Spleen (tissue), 11 donors: Measurements from ENCODE around the gene NUDT14. TPM values are rescaled to one million over a fixed set of nuclear protein-coding genes. Genes with fewer than 3 reads are reported as not detected.

Source experiments
- DNase-seq: peaks from one replicate; pipeline ENCODE4 v3.0.0-alpha.2; 2020
- H3K27ac ChIP-seq, 8 donors: fragments of 200-600 bp; sonication (generic) in 7 of 8; 1 replicate in 4 of 8; 2 replicates in 4 of 8; pipeline versions ENCODE4 v1.5.0 to v1.8.0; 2016 to 2021; ENCODE audit warnings: inconsistent platforms in 4 of 8, mild to moderate bottlenecking in 4 of 8, moderate library complexity in 1 of 8
- H3K27me3 ChIP-seq, 7 donors: fragments of 200-600 bp; sonication (generic) in 6 of 7; replicated peaks in 1 of 7; 1 replicate in 4 of 7; 2 replicates in 3 of 7; pipeline versions ENCODE4 v1.5.0 to v1.8.0; 2016 to 2021; ENCODE audit warnings: inconsistent platforms in 3 of 7, mild to moderate bottlenecking in 1 of 7
- H3K36me3 ChIP-seq, 6 donors: fragments of 200-600 bp; sonication (generic) in 5 of 6; 1 replicate in 4 of 6; 2 replicates in 2 of 6; pipeline versions ENCODE4 v1.5.0 to v1.8.0; 2016 to 2021; ENCODE audit warnings: inconsistent platforms in 2 of 6
- H3K4me1 ChIP-seq, 6 donors: fragments of 200-600 bp; sonication (generic) in 5 of 6; 1 replicate in 3 of 6; 2 replicates in 3 of 6; pipeline versions ENCODE4 v1.5.0 to v1.8.0; 2016 to 2021; ENCODE audit warnings: inconsistent platforms in 3 of 6
- H3K4me3 ChIP-seq, 8 donors: fragments of 200-600 bp; sonication (generic) in 7 of 8; 1 replicate in 4 of 8; 2 replicates in 4 of 8; pipeline versions ENCODE4 v1.5.0 to v1.8.0; 2016 to 2021; ENCODE audit warnings: inconsistent platforms in 4 of 8, mild to moderate bottlenecking in 4 of 8, moderate library complexity in 2 of 8
- H3K9me3 ChIP-seq, 8 donors: fragments of 200-600 bp; sonication (generic) in 7 of 8; 1 replicate in 4 of 8; 2 replicates in 4 of 8; pipeline versions ENCODE4 v1.5.0 to v1.8.0; 2016 to 2021; ENCODE audit warnings: inconsistent platforms in 4 of 8
- POLR2A ChIP-seq, 3 donors: fragments of 450-650 bp; IDR thresholded peaks; one replicate each; pipeline ENCODE4 v1.5.1; 2017; ENCODE audit warnings: antibody characterized with exemption in 3 of 3, mild to moderate bottlenecking in 1 of 3
- POLR2AphosphoS5 ChIP-seq, 3 donors: sonication (generic); formaldehyde crosslinking; IDR thresholded peaks; one replicate each; pipeline ENCODE4 v1.5.1; 2017; ENCODE audit warnings: antibody characterized with exemption in 3 of 3
- WGBS, 5 donors: extraction: QIAGEN DNeasy Blood & Tissue Kit in 3 of 5; methylation state at CpG; one replicate each; pipeline versions ENCODE4 v1.1.5 to v1.1.7; 2013 to 2018; 5-methylcytosine and 5-hydroxymethylcytosine counted together
- intact Hi-C: fragments of 100-400 bp; cut with DNase I; formaldehyde crosslinking; loops from one replicate; pipeline ENCODE4 v1.15.0; 2023; ENCODE audit warnings: low total_unique reads
- polyA plus RNA-seq, 3 donors: library from polyadenylated mRNA; stranded (reverse); fragments of 200-250 nt; gene quantifications; one replicate each; pipeline ENCODE4 v1.2.1, GENCODE V29; 2013
- total RNA-seq, 7 donors: library from RNA; depleted of rRNA in 3 of 7; stranded (reverse); fragments of >200 nt in 3 of 7; fragmentation: NEBNext Ultra II Directional in 4 of 7; extraction: Animal tissue kit (Norgen Biotek cat#: 25700) in 4 of 7; gene quantifications; one replicate each; pipeline versions ENCODE4 v1.1.0 to v1.2.1, GENCODE V29; 2016 to 2021
- TF ChIP-seq, protein P1 (sequence below), 11 experiments: fragments of 200-600 bp in 7 of 11; fragments of 450-650 bp in 4 of 11; sonication (generic) in 4 of 11; IDR thresholded peaks in 8 of 11; conservative IDR thresholded peaks in 3 of 11; 1 replicate in 7 of 11; 2 replicates in 4 of 11; pipeline versions ENCODE4 v1.4.0 to v1.8.0; 2016 to 2021; ENCODE audit warnings: antibody characterized with exemption in 11 of 11, inconsistent platforms in 4 of 11, mild to moderate bottlenecking in 1 of 11
- donor health status: healthy with polysubstance abuse.
- donor health status: DM: no; HTN: no; CAD: no; lungs with moderate emphysema.
- donor health status: DM: no; HTN: no; CAD: no.
- donor health status: Bipolar disorder and iron deficiency.
- donor health status: healthy.
- donor health status: DM: no; HTN: no; CAD: no.
- donor health status: DM: yes; HTN: yes; CAD: no.

Gene NUDT14
- total and polyA plus RNA-seq, 10 donors = 10.1 to 31.1 (median 21.5) TPM

DNA sequence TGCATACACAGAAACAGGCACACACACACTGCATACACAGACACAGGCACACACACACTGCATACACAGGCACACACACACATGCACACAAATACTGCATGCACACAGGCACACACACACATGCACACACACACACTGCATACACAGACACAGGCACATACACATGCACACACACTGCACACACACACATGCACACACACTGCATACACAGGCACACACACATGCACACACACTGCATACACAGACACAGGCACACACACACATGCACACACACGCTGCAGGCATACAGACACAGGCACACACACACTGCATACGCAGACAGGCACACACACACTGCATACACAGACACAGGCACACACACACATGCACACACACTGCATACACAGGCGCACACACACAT is 34.5 kb upstream of the NUDT14 start:
- H3K9me3 ChIP-seq = no peaks in the 10 kb centered on the region
- TF ChIP-seq POLR2A (IDR thresholded peaks at IDR 0.05) (no peak), POLR2AphosphoS5 (IDR thresholded peaks at IDR 0.05) (no peak)
- TF ChIP-seq, protein P1, sequence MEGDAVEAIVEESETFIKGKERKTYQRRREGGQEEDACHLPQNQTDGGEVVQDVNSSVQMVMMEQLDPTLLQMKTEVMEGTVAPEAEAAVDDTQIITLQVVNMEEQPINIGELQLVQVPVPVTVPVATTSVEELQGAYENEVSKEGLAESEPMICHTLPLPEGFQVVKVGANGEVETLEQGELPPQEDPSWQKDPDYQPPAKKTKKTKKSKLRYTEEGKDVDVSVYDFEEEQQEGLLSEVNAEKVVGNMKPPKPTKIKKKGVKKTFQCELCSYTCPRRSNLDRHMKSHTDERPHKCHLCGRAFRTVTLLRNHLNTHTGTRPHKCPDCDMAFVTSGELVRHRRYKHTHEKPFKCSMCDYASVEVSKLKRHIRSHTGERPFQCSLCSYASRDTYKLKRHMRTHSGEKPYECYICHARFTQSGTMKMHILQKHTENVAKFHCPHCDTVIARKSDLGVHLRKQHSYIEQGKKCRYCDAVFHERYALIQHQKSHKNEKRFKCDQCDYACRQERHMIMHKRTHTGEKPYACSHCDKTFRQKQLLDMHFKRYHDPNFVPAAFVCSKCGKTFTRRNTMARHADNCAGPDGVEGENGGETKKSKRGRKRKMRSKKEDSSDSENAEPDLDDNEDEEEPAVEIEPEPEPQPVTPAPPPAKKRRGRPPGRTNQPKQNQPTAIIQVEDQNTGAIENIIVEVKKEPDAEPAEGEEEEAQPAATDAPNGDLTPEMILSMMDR (IDR thresholded peaks at IDR 0.05 in 8 of 11, conservative IDR thresholded peaks at IDR 0.05 in 3 of 11) = no peak
- peaks cover 0 to 74% (median 33%) of the 10 kb centered on the region in 6 donors for H3K4me1 ChIP-seq
- no peak for DNase-seq
- WGBS, 5 donors = 79 to 100% (median 96%) methylated on average over 3 of the region's 3 CpGs
- H3K27ac ChIP-seq = no peak overlapping the region
- intact Hi-C loops = no loop called here
- no peaks in the 10 kb centered on the region for H3K27me3 ChIP-seq
- H3K4me3 ChIP-seq = no peak overlapping the region
- peaks cover 0 to 88% (median 55%) of the 10 kb centered on the region in 6 donors for H3K36me3 ChIP-seq

DNA sequence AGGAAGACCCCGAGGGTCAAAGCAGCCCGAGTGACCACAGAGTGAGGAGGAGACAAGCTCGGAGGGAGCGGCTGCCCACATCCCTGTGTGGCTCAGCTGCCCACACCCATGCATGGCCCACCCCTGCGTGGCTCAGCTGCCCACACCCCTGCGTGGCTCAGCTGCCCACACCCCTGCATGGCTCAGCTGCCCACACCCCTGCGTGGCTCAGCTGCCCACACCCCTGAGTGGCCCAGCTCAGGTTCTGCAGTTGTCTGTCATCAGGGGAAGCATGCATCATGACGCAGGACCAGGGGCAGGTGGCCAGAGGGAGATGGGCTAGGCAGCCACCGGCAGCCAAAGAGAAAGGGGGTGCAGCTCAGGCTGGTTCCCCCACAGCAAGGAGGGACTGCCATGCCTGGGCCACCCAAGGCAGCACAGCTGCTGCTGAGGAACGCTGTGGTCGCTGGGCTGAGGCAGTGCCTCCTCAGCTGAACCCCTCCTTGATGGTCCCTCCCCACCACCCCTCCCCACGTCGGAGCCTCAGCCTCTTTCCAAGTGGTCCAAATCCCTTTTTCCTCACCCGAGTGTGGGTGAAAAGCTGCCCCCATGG is 33.3 kb upstream of the NUDT14 start:
- 87 to 99% (median 93%) methylated on average over 9 to 14 of the region's 14 CpGs for WGBS, 5 donors
- Histone ChIP-seq H3K27ac (no peak overlapping the region), H3K36me3 (peaks cover 0 to 88% (median 55%) of the 10 kb centered on the region in 6 donors), H3K27me3 (no peaks in the 10 kb centered on the region), H3K4me3 (no peak overlapping the region), H3K9me3 (no peaks in the 10 kb centered on the region), H3K4me1 (peaks cover 0 to 66% (median 29%) of the 10 kb centered on the region in 6 donors)
- intact Hi-C loops = no loop called here
- TF ChIP-seq, protein P1 (IDR thresholded peaks at IDR 0.05 in 8 of 11, conservative IDR thresholded peaks at IDR 0.05 in 3 of 11) = no peak
- no peak for TF ChIP-seq POLR2A (IDR thresholded peaks at IDR 0.05)
- no peak for TF ChIP-seq POLR2AphosphoS5 (IDR thresholded peaks at IDR 0.05)
- DNase-seq = no peak

DNA sequence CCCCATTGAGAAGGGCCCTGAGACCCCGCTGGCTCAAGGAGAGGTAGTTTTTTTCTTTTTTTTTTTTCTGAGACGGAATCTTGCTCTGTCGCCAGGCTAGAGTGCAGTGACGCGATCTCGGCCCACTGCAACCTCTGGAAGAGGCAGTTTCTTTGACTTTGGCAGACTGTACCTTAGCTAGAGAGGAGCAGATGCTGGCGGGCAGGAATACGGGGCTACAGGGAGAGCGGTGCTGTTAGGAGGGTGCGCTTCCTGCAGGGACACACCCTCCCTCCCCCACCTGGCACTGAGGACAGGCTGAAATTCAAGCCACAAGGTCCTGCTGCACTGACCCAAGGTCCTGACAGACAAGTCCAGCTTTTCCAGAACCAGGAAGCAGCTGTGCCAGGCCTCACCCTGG is 32.2 kb upstream of the NUDT14 start:
- peak overlapping the region in 1 of 8 donors; percentile 15 for H3K27ac ChIP-seq
- 75 to 97% (median 84%) methylated on average over 10 of the region's 10 CpGs for WGBS, 5 donors
- H3K36me3 ChIP-seq = peaks cover 0 to 86% (median 52%) of the 10 kb centered on the region in 6 donors
- no peaks in the 10 kb centered on the region for H3K27me3 ChIP-seq
- H3K9me3 ChIP-seq = no peaks in the 10 kb centered on the region
- H3K4me3 ChIP-seq = no peak overlapping the region
- intact Hi-C loops = no loop called here
- DNase-seq = no peak
- H3K4me1 ChIP-seq = peaks cover 0 to 55% (median 24%) of the 10 kb centered on the region in 6 donors
- TF ChIP-seq POLR2AphosphoS5 (IDR thresholded peaks at IDR 0.05) = peak in 2 of 3 donors; percentile 23 to 64
- no peak for TF ChIP-seq POLR2A (IDR thresholded peaks at IDR 0.05)

DNA sequence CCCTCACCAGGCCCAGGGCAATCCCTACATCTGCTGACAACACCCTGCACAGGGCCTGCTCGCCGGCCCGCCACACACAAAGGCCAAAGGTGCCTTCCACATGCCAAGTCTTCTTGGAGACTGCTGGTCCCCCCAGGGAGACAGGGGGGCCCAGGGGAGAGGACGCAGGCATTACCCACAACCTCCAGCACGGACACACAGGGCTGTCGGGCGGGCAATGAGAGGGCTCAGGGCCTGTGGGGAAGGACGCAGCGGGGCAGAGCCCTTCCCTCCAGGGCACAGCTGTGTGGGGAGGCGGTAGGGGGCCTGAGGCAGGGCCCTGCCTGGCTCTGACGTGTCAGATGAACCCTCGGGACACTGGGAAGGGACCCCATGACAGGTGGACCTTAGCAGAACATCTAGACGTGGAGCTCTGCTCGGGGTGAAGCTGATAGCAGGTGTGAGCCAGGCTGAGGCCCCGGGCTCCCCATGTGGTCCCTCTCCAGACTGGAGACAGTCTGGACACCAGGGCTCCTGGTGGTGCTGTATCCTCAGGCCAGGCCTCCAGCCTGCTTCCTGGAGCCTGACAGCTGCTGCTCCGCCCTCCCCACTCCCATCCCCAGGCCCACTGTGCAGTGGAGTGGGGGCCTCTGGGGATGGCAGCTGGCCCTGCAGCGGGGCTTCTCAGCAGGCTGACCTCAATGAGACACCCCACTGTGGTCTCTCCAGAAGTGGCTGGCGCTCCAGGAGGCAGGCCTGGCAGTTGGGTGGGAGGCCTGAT is 31.6 kb upstream of the NUDT14 start:
- WGBS, 5 donors = 84 to 96% (median 90%) methylated on average over 12 to 18 of the region's 18 CpGs
- no peak overlapping the region for H3K4me3 ChIP-seq
- H3K27ac ChIP-seq = peak overlapping the region in 1 of 8 donors; percentile 15
- no peak for TF ChIP-seq POLR2A (IDR thresholded peaks at IDR 0.05)
- TF ChIP-seq, protein P1 (IDR thresholded peaks at IDR 0.05 in 8 of 11, conservative IDR thresholded peaks at IDR 0.05 in 3 of 11) = no peak
- TF ChIP-seq POLR2AphosphoS5 (IDR thresholded peaks at IDR 0.05) = no peak
- H3K9me3 ChIP-seq = no peaks in the 10 kb centered on the region
- H3K36me3 ChIP-seq = peaks cover 0 to 80% (median 48%) of the 10 kb centered on the region in 6 donors
- H3K27me3 ChIP-seq = no peaks in the 10 kb centered on the region
- intact Hi-C loops = no loop called here
- peaks cover 0 to 49% (median 23%) of the 10 kb centered on the region in 6 donors for H3K4me1 ChIP-seq
- no peak for DNase-seq
